Activated CD4-positive, alpha-beta T cell treated with anti-CD3 and anti-CD28 coated beads for 1 hour (primary cell): ENCODE results near the gene ASTN1.
"Not testable (repeated sequence)": the region's sequence is repeated elsewhere in the genome, so short reads cannot be mapped to it uniquely, and the experiment has no call there.

Source experiments
- DNase-seq: peaks from one replicate; pipeline ENCODE4 v3.0.0-alpha.2; 2020

Gene ASTN1

DNA sequence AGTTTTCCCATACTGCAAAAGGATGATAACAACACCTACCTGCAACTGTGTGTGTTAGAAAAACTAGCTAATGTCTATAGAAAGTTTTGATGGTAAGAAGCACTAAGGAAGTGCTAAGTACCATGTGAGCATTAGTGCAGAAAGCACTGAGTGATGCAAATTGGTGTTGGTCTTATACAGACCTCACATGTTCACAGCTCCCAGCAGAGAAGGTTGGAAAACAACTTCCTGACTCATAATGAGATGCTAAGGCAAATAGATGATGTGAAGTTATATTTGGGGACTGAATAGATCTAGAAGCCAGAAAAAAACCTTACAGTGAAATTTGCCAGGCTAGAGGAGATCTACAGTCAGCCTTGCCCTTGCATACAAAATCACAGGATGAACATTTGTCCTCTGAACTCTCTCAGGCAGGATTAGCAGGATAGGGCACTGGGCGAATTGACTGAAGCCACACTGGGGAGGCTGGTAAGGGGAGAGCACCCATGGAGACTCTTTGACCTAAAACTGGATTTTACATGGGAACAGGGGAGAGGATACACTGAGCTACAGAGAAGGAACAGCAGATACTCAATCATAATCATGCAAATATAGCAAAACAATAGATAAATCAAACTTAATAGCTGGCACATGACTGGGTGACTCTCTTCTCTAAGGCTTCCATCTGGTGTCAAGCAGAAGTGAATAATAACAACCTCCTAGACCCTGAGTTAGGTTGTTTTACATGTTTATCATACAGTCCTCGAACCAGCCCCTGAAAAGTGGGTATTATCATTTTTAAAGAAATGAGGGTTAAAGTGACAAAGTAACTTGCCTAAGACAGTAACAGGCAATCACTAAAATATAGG is 61.3 kb downstream of the ASTN1 start:
- no peak for DNase-seq

DNA sequence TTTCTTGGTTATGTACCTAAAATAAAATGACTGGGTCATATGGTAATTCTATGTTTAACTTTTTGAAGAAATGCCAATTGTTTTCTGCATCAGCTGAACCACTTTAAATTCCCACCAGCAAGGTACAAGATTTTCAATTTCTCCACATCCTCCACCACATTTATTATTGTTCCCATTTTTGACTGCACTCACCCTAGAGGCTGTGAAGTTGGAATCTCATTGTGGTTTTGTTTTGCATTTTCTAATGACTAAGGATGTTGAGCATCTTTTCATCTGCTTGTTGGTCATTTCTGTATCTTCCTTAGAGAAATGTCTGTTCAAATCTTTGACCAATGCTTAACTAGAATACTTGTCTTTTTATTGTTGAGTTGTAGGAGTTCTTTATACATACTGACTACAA is 72.5 kb downstream of the ASTN1 start:
- no peak for DNase-seq

DNA sequence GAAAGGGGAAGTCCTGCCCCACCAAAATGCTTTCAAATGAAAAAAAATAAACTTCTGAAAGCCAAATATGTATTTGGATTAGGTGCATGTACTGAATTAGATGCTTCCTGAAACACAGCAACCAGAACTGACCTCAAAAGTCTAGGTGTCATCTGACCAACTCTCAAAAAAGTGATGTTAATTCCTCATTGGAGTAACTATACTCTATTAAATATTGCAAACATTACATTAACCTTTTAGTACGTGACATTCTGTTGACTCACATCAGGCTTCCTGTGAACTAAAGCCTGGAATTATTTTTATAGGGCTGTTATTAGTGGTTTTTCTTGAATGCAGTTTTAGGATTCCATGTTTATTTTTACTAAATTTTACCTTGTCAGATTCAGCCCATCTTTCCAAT is 73.5 kb downstream of the ASTN1 start:
- no peak for DNase-seq

DNA sequence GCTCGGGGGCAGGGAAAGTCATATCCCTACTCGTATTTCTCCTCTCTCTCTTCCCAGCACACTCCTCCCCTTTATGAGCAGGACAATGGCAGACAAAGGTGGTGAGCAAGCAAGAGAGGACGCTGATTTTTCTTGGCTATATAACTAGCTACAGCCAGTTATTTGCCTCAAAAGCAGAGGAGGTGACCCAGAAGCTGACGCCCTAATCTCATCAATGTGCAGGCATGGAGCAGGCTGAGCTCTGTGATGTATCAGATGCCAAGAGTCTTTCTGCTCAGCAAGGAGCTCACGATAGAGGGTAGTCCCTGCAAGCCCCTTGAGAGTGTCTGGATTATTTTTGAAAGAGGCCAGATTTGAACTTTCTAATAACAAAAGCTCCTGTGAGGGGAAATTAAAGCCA is 75.5 kb downstream of the ASTN1 start:
- DNase-seq, result no peak

DNA sequence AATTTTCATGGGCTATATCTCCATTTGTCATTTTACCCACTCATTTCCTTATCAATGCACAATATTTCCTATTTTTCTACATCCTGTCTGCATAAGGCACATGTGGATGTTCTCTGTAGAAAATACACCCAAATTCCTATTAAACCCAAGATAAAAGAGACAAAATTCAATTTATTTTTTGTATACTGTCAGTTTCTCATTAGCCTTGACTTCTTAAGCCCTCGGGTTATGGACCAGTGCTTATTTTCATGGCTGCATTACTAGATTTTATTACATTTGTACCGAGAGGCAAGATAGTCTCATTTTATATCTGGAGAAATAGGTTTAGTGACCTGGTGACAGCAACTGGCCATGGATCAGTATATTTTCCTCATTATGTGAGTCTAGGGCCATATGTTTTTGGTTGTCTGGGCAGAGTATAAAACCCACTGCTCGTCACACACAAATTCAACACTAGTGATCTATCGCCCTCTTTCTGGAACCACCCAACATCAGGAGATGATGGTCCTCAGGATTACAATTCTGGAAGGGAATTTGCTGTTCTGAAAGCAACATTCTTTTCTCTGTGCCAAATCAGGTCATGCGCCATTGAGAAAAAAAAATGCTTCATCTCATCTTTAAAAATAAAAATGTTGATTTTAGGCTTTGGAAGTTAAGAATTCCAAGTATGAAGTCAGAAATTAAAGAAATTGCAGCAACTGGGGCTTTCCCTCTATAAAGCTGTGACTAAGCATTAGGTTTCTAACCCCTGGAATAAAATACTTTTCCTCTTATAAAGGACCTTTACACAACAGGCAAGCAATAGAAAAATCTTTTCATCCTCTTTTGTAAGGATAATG is 81.4 kb downstream of the ASTN1 start:
- no peak for DNase-seq

DNA sequence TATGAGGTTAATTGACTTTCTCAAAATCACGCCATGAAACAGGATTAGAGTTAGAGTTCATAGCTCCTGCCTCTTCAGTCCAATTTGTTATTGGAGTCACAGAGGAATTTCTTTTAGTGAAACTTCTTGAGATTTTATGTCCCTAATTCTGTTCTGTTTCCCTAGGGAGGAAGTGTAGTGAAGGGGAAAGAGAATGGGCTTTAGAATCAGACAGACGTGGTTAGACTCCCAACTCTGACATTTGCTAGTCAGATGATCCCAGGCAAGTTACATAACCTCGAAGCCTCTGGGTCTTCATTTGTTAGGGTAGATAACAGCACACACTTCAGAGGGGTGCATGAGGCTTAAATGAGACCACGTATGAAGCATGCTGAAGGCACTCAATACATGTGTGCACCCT is 83.9 kb downstream of the ASTN1 start:
- no peak for DNase-seq

DNA sequence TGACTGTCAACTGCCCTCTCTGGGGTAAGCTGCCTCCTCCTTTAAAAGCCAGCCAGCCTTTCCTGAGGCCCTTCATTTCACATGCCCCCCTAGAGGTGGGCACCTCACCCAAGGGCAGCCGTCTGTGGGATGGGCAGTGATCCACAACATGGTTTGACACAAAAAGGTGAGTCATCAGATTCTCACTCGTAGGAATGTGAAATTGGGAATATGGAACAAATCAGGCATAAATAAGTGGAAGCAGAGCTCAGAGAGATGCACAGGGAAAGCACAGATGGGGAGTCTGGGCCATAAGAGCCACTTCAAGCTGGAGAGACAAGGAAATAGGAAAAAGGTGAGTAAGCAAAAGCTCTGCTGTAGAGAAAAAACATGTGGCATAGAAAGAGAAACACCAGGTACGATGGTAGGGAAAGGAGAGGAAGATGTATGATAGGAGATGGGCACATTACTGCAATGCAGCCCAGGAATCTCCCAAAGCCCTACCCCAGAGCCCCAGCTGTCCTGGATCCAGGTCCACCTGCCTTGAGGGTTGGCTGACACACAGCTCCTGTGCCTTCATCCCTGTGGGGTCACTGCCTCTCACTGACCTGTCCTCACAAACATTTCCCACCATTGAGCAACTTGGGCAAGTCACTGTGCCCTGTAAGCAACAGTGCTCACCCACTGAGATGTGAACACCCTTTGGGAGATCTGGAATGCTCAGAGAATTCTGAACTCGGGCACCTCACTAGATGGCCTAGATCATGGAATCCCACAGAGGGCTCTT is 86.6 kb downstream of the ASTN1 start:
- no peak for DNase-seq

DNA sequence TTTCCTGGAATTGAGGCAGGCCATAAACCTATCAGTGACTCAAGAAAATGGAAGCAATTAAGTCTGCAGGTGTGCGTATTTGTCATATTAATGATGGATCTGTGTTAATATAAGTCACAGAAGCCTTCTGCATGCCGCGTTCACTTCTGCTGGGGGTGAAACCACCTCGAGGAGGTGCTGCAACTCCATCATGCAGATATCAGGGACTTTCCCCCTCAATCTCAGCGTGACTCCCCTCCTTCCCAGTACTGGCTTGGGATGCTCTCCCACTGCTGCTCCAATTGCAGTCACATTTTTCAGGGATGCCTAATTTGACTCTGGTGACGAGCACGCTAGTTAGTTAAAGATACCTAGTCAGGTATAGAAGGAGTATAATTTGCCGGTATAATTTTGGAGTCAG is 87.5 kb downstream of the ASTN1 start:
- no peak for DNase-seq

DNA sequence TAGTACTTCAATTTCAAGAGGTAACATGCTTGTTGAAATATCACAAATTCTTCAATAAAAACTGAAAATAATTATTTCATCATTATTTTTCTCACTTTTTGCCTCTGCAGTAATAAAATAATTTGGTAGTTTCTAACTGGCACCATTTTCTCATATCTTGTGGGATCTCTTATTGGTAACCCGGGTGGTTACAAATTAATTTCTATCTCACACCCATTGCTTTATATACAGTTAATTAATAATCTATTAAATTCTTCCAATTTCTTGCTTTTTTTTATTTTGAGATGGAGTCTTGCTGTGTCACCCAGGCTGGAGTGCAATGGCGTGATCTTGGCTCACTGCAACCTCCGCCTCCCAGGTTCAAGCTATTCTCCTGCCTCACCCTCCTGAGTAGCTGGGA is 89.7 kb downstream of the ASTN1 start:
- not testable (repeated sequence) for DNase-seq

DNA sequence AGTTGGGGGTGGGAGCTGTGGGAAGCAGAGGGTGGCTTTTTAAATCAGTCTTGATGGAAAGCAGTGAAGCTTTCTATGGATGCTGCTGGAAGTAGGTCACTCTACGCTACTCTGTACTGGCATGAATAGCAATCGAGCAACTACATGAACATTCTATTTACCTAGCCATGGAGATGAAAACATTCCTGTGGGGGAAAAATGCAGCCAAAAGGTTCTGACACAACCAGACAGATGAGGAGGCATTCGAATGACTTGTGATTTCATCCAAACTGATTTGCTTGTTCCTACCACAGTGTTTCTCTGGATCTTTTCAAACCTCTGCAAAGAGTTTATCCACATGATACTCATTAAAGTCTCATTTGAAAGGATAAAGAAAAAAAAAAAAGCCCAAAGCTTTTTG is 95.0 kb downstream of the ASTN1 start:
- no peak for DNase-seq

DNA sequence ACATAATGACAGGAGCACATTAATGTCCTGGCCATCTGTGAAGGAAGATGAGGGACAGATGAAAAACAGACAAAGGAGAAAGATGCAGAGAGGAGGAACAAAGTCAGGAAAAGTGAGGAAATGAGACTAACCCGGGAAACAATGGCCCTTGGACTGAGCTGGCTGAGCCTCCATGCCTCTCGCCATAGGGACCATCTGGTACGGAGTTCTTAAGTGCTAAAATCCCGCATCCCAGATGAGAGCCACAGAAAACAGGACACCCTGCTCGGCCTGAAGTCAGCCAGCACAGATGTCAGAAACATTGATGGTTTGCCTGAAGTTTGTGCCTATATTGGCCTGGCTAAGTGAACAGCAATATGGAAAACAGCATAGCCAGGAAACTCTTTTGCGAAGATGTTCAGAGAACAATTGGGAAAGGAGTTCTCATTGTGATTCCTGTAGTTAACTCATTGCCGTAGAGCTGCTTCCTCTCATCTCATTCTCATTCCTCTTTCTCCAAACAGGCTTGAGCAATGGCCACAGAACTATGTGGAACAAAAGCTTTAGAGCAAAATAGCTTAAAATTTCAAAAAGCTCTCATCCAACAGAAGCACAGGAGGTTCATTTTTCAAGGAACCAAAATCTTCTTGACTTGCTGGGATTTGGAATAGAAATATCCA is 96.6 kb downstream of the ASTN1 start:
- no peak for DNase-seq

DNA sequence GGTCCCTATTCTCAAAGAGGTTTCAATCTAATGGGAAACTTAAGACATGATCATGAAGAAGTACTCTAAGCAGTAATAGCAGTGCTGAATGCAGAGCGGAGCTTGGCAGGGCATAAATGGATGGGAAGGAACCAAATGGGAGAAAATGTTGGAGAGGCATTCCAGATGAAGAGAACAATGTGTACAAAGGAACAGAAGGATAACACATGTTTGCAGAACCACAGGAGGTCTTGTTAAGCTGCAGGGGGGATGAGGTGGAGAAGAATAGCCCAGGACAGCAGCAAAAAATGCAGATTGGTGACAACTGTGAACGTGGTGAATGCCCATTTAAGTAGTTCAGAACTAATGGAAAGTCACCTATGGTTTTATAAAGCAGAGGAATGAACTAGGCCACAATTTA is 99.1 kb downstream of the ASTN1 start:
- no peak for DNase-seq

DNA sequence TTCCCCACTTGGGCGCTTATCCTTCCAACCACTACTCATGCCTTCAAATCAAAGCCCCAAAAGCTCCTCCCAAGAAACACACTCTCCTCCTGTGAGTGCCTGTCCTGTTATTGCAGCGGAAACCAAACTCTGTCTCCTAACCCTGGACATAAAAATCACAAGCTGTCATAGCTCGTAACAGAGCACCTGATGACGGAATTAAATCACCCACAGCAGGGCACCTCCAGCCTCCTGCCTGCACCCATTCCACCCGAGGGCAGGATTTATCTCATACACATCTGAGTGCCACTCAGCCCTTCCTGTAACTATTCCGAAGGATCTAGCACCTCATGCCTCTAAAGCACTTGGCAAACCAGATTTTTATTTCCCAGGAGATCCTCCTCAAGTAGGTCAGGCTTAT is 100.9 kb downstream of the ASTN1 start:
- DNase-seq, result no peak

DNA sequence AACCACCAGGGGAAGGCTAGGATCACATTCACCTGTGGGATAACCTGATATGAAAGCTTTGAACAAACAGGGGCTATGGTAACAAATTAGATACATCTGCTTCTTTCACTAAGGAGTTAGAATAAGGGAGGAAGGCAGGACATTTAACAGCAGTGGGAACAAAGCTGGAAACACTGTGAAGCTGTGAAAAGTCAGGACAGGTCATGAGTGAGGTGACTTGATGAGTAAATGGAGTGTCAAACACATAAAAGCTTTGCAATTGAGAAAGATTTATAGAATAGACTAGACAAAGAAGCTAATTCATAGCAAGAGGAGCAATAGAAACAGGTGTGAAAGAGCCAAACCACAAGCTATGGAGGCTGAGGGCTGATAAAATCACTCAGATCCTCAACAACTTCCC is 110.0 kb downstream of the ASTN1 start:
- no peak for DNase-seq

DNA sequence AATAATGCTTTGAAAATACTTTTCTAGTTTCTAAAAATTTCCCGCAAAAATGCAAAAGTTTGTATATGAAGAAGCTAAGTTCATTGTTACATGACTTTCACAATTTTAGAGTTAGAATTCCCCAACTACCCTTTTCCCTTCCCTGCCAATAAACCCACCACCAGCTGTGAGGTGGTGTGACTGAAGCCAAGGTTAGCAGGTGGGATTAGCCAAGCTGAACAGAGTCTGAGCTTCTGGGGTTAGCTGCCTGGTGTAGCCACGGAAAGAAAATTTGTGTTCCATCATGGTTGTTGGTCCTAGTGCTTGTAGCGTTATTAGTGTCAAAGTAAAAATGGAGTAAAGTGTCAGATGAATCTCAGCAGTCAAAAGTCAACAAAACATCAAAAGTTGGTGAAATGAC is 110.9 kb downstream of the ASTN1 start:
- no peak for DNase-seq

DNA sequence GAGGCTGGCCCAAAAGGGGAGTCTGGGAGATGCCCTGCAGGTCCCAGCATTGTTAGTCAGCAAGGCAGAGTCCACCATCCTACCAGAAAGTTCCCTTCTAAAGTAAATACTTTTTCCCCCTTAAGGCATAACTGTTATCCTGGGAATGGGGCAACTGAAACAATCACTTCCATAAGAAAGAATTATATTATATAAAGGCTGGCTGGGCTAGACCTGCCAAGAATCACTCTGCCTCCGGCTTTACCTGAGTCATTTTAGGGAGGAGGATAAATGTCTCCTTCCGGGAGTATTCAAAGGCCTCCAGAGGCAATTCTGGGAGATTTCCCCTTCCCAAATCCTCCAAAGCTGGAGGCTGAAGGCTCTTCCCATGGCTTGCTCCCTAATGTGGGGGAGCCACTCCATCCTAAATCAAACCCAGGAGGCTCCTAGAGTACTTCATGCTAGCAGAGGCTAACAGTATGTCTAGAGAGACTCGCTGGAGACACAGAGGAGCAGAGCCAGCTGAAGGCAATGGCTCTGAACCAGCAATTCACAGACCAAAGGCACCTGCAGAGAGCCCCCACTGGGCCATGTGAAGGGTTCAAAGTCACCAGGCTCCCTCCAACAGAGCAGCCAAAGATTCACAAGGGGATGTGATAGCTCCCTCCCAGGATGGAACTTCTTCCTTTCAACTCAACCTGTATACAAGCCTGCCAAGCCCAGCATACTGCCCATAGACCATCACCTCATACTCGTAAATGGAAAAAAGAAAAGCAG is 116.0 kb downstream of the ASTN1 start:
- no peak for DNase-seq

DNA sequence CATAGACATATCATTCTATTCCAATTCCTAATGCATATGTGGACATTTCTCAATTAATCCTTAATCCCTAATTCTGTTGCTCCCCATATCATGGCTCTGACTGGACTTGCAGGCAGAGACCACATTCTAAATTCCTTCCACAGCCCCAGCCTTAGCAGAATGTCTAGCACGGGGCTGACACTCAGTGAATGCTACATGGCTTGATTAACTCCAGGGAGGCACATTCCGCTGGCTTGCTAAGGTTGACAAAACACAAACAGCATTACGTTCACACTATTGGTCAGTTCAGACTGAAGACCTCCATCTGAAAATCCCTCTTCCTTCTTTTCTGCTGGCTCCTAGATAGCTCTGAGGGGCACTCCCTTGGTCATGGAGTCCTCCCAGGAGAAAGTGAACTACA is 119.4 kb downstream of the ASTN1 start:
- no peak for DNase-seq

DNA sequence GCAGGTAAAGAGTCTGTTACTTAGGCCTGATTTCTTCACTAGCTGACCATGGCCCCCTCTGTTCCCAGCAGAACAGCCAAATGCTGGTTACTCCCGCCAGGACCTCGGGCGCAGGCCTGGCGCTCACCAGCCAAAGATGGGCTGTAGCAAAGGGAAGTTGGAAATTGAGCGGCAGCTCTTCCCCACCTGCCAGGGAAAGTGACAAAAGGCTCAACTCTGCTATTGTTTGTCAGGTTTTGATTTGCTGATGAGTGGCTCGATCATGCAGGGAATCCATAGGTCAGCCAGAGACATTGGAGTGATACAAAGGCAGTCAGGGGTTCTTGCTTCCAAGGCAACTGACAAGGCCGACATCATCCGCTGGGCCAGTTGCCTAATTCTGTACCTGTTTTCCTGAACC is 120.1 kb downstream of the ASTN1 start:
- no peak for DNase-seq

DNA sequence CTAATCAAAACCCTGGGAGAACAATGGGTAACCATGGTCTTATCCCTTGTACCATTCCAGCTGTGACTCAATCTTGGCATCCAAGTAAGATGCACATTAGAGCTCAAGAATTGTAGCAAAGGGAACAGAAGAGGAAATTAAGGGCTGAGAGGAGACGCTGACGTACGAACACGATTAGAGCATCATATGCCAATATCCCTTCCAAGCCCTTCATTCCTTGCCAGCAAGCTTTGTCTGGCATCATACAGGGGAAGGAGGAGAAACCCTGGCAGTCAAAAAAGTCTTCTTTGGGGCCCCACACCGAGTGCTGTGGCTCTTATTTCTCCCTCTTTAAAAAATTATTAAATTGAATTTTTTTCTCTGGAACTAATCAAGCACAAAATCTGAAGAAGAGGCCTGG is 120.9 kb downstream of the ASTN1 start:
- DNase-seq, result no peak

DNA sequence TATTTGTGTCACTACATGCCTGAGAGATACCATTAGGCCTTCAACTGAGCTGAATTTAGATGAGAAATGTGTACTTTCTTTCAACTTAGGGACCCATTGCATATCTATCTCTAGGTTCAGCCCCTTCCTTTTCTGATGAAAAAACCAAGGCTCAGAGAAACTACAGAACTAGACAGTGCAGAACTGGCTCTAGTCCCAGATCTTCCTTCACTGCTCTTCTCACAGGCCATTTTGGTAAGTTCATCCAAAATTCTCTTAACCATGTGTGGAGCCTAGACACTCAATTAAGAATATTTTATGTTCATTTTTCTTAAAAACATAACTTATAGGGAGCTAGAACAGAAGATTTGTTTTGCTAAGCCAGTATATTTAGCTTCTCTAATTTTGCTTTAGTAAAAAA is 128.9 kb downstream of the ASTN1 start:
- no peak for DNase-seq

DNA sequence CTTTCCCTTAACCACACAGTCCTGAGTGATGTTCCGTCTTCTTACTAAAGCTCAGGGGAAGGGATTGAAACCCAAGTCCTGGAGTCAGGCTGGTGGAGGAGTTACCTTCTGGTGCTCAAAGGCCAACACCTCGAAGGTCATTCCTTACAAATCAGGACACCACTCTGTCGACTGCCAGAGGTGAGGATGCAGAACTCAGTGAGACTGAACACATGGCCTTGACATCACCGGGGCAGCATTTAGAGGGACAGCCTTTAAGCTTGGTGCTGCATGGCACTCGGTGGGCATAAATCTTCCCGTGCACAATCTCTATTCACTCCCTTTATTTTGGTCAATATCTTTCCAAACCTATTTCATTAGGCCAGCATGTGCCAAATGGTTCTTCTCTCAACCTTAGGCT is 130.9 kb downstream of the ASTN1 start:
- no peak for DNase-seq

DNA sequence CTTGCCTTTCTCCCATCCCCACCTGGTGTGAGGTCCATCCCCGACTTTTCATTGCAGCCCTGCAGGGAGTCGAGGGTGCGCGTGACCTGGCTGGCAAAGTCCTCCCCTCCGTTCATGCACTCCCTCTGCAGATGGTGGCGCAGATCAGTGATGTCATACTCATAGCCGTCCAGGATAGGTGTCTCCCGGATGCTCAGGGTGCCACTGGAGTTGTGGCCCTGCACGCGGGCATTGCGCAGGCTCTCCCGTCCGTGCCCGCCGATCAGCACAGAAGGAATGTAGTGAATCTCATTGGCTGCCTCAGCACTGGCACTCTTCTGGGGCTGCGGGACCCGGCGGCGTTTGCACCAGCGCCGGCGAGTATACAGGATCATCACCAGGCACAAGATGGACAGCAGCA is 132.1 kb downstream of the ASTN1 start:
- DNase-seq, result no peak
